GM21576 (cell line): ENCODE results near the gene PAWR.
A peak's percentile ranks its signal among the peaks of the same experiment; 100 is the strongest.

Experiments
- ATAC-seq: cut with Tn5 transposase; IDR thresholded peaks from one replicate; pipeline ENCODE4 v1.9.1; 2021; ENCODE audit warnings: mild to moderate bottlenecking, moderate library complexity; ENCODE audit not compliant: unreplicated experiment

The PAWR gene, protein sequence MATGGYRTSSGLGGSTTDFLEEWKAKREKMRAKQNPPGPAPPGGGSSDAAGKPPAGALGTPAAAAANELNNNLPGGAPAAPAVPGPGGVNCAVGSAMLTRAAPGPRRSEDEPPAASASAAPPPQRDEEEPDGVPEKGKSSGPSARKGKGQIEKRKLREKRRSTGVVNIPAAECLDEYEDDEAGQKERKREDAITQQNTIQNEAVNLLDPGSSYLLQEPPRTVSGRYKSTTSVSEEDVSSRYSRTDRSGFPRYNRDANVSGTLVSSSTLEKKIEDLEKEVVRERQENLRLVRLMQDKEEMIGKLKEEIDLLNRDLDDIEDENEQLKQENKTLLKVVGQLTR

DNA sequence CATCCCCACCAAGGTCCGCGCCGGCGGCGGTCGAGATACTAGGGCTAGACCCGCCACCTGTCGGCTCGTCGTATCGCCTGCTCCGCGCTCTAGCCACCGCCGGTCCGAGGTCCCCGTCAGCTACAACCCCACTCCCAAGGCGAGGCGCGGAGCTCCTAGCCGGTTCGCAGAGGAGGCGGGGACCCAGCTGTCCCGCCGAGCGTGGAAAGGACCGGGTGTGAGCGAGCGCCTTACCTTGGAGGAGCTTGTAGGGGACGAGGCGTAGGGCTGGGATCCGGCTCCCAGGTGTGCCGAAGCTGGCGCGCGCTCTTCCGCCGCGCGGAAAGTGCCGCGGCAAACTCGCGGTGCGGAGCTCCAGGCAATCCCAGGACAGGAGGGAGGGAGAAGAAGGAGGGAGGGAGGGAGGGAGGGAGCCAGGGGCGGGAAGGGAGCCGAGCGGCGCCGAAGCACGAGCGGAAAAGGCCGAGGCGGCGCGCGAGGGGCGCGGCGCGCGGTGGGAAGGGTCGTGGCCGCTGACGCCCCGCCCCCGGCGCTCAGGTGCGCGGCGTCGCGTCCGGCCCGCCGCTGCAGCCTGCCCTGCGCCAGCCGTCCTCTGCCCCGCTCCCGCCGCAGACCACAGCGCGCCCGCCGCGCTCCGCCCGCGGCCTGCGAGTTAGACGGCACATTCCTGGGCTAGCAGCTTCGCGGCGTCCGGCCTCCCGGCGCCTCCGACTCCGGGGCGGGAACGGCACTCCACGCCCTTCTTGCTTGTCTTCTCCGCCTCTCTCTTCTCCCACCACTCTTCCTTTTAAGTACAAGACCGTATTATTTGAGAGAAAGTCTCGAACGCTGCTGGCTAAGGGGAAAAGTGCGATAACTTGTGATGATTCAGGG lies at the start of gene PAWR:
TSS of gene PAWR (minus strand) at position 327 of the 873 bp plus-strand sequence. CDS start 720 bp downstream, outside the sequence.
- peak; percentile 62 for ATAC-seq

DNA sequence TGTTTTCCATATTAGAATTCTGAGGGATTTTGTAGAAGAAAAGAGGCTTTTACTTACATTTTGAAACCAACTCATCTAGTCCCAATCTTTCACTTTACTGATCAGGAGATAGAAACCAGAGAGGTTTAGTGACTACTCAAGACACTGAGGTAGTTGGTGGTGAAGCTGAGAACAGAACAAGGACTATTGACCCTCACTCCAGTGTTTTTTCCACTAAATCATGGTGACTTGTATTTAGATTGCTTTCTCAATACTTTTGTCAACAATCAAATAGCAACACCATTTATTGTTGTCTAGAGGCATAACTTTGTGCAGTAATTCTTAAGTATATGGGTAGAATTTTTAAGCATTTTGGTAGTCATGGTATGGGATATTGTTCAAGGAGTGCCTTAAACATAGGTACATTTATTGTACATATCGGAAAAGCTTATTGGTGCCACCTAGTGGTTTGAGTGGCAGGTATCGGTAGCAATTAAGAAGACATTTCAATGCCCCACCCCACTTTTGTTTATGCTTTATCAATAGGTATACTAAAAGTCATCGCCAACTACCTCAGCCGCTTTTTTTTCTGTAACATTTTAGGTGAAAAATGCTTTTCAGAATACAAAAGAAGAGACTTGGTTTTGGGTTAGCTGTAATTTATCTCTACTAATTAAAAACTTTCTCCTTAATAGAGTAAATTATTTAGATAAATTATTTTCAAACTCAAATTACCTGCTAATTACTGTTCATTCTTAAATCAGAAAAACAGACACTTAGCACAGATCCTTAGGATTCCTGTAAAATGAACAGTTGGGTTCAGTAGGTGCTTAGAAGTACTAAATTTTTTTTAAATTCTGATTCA lies 47.3 kb upstream of the PAWR start:
- peak; percentile 84 for ATAC-seq

DNA sequence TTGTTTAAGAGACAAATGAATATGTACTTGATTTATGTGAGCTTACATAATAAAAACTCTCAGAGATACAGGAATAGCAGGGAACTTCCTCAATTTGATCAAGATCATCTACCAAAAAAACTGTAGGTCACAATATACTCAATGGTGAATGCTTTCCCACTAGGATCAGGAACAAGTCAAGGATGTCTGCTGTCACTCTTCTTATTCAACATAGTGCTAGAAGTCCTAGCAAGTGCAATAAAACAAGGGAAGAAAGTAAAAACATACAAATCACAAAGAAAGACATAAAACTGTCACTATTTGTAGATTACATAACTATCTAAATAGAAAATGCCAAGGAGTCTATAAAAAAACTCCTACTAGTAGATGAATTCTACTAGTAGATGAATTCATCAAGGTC lies 41.9 kb upstream of the PAWR start:
- ATAC-seq: no peak

DNA sequence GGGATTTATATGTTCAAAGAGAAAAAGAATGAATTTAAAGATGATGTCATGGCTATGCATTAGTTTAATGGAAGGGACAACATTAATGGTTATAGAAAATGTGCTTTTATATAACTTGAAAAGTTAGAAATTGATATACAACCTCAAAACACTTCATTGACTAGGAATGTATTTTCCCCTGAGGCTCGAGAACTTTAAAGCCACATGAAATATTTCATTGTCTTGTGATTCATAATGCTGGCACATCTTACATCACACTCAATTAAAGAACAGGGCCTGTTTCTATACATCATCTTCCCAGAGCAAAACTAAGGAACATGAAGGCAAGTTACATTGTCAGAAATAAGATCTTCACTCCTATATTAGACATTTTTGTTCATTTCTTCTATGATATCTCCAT lies 35.2 kb upstream of the PAWR start:
- no peak for ATAC-seq

DNA sequence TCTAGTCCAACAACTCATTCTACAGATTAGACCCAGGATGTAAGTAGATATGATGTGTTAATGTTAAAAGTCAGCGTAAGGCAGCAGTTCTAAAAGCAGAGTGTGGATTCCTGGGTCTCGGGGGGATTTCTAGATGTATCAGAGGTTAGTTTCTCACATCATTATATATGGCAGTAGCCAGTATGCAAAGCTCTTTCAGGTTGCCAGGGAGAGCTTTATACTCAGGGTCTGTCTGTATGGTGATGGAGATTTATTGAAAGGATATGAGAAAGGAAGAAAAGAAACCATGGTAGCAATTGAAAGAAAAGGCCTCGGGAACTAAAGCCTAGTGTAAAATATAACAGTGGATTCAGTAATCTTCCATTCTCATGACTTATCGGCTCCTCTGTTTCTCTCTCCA lies 26.2 kb upstream of the PAWR start:
- ATAC-seq: no peak

DNA sequence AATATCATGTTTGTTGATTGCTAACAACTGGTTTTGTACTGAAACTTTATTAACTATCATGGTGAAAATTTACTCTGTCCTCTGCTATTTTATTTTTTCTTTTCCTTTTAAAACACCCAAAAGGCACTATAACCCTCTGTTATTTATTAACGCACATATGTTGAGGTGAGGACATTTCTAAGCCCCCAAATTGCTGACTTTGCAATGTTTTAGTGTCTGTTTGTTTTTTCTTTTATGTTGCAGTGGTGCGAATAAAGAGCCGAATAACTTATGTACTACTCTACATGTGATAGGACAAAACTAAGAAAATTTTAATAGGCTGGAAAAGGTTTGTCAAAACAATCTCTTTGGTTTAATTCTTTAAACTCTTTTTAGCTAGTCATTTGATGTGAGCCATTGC lies 24.5 kb upstream of the PAWR start:
- no peak for ATAC-seq

DNA sequence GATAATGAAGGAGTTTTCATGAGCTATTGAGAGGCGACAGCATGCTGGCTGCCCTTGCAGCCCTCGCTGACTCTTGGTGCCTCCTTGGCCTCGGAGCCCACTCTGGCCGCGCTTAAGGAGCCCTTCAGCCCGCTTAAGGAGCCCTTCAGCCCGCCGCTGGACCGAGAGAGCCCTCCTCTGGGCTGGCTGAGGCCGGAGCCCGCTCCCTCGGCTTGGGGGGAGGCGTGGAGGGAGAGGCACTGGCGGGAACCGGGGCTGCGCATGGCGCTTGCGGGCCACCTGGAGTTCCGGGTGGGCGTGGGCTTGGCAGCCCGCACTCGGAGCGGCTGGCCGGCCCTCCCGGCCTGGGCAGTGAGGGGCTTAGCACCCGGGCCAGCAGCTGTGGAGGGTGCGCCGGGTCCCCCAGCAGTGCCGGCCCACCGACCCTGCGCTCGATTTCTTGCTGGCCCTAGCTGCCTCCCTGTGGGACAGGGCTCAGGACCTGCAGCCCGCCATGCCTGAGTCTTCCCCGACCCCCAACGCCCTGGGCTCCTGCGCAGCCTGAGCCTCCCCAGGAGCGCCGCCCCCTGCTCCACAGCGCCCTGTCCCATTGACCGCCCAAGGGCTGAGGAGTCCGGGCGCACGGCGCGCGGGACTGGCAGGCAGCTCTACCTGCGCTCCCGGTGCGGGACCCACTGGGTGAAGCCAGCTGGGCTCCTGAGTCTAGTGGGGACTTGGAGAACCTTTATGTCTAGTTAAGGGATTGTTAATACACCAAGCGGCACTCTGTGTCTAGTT lies 20.1 kb upstream of the PAWR start:
- no peak for ATAC-seq

DNA sequence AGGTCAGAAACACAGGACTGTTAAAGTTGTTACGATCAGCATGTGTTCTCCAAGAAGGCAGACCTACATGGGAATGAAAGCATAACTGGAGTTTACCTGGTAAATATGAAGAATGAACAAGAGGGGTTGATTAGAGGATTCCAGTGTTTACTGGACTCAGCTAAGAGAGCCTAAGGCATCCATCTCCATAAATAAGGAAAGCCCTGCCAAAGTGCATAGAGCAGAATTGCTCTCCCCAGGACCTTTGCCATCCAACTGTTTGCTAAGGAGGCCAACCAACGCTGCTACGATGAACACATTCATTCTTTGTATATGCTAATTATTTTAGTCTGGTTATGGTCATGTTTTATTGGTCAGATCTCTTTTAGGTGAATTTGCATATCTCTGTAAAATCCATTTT lies 17.1 kb upstream of the PAWR start:
- ATAC-seq: no peak

DNA sequence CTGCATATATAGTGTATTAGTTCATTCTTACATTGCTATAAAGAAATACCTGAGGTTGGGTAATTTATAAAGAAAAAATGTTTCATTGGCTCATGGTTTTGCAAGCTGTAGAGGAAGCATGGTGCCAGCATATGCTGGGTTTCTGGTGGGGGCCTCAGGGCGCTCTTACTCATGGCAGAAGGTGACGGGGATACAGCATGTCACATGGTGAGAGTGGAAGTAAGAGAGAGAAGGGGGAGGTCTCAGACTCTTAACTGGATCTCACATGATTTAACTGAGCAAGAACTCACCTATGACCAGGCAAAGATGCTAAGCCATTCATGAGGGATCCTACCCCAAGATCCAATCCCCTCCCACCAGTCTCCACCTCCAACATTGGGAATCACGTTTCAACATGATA lies 15.9 kb upstream of the PAWR start:
- ATAC-seq: no peak

DNA sequence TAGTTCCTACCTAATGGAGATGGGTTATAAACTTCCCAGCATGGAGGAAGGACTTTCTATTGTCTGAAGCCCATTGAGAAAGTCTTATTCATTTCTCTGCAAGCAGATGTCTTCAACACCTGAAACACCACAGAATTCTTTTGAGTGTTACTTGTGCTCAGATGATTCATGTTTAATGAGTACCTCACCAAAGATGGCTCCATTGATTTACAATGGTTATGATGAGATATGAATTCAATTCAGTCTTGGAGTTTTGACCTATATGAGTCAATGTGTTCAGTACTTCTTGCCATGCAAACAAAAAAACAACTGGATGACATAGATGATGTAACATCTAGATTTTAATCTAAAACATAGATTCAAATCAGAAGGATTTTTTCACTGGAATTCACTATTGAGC lies 15.4 kb upstream of the PAWR start:
- no peak for ATAC-seq

DNA sequence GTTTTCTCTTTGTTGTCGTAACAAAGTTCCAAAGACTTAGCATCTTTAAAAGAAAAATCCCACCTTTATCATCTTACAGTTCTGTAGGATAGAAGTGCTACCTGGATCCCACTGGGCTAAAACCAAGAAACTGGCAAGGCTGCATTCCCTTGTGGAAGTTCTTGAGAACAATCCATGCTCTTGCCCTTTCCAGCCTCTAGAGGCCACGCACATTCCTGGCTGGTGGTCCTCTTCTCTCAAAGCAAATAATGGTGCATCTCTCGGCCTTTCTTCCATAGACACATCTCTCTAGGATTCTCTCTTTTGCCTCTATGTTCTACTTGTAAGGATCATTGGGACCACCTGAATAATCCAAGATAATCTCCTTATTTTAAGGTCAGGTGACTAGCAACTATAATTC lies 8.2 kb upstream of the PAWR start:
- ATAC-seq: no peak

DNA sequence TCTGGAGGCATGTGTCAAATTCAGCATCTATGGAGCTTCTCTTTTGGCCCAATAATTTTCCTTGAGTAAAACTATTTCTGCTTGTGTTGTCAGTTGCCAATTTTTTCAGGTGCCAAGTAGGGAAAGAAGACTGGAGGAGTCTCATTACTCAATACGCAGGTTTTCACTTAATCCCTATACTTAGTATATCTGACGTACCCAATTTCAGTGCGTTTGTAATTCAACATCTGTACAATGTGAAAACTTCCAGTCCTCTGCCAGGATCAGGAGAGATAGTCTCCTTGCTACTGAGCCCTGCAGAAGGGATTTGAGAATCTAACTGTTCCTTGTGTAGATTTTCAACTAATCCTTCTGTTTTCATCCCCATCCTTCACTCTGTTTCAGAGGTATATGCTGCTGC lies 5.7 kb upstream of the PAWR start:
- ATAC-seq: no peak

DNA sequence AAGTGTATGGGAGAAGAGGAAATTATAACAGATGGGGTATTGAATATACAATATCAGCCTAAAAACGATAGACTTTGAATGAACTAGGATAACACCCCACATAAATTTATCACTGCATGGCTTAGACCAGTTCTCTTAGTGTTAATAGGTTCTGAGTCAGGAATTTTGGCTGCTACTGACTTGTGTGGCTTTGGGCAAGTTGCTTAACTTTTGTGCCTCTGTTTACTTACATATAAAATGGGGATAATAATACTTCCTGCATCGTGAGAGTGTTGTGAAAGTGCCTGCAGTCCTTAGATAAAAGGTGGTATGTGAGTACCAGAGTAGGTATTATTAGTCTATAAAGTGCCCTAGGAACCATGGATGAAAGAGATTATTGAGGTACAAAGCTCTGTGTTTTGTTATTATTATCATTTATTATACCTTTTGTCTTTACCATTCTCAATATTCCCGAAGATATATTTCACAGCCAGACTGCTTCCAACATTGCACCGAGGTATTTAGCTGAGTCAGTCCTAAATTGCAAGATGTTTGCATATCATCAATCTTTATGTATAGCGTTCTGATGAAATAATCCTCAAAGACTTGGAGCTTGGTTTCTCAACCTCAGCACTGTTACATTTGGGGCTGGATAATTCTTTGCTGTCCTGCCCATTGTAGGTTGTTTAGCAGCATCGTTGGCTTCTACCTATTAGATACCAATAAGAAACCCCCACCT lies 2.3 kb upstream of the PAWR start:
- ATAC-seq: no peak

DNA sequence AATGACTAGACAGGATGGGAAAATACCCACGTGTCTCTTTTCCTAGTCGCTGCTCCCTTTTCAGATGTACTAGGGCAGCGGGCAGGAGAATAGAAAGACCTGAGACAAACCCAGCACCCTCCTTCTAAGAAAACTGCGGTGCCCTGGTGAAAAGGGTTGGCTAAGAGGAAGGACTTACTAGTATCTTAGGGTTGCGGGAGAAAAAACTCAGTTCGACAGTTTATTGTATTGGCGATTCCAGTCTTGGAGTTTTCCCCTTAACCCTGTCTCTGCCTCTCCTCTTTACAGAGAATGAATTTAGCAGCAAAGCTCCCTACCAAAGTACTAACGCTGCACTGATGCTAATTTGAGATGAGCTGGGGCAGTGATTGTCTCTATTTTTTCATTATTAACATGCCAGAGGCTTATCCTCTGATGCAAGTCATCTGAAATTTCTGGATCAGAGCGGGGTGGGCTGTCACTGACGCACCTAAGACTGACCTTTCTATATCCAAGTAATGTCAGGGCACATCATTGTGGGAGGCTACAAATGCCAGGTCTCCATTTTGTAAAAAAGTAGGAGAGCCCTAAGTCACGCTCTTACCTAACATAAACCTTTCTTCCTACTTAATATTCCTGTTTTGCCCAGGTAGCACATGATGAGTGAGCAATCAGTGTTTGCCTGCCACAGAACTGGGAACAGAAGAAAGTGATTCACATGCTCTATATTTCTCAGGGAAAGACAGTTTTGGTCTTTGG lies 916 bp upstream of the PAWR start:
- ATAC-seq: no peak

DNA sequence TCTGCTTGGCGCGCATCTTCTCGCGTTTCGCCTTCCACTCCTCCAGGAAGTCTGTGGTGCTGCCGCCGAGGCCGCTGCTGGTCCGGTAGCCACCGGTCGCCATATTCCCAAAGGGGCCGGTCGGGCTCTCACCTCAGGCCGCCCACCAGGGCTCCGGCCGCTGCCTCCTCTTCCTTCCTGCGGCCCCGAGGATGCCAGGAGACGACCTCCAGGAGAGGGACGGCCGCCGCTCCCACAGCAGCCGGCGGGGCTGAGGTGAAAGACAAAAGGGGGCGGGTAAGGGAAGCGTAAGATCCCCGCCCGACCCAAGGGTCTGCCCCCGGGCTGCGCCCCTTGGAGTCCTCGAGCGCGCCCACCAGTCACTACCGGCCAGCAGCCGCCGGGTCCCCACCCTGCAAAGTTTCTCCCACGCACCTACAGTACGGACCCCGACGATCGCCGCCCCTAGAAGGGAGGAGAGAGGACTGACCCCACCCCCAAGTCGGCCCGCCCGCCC lies 574 bp downstream of the PAWR start:
- peak; percentile 24 for ATAC-seq

DNA sequence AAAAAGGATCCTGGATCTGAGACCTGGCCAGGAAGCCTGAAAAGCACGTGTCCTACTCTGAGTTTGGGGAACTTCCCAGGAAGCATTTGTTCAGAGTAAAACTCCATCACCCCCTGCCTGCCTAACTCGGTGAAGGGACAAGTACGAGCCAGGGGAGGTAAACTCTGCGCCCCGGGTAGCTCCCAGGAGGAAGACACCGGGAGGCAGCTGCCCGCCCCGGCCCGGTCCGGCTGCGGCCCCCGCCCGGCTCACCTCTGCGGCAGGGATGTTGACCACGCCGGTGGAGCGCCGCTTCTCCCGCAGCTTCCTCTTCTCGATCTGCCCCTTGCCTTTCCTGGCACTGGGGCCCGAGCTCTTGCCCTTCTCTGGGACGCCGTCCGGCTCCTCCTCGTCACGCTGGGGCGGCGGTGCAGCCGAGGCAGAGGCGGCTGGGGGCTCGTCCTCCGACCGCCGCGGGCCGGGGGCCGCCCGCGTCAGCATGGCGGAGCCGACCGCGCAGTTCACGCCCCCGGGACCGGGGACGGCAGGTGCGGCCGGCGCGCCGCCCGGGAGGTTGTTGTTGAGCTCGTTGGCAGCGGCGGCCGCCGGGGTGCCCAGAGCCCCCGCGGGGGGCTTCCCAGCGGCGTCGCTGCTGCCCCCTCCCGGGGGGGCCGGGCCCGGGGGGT lies 1.2 kb downstream of the PAWR start:
- ATAC-seq: peak; percentile 18

DNA sequence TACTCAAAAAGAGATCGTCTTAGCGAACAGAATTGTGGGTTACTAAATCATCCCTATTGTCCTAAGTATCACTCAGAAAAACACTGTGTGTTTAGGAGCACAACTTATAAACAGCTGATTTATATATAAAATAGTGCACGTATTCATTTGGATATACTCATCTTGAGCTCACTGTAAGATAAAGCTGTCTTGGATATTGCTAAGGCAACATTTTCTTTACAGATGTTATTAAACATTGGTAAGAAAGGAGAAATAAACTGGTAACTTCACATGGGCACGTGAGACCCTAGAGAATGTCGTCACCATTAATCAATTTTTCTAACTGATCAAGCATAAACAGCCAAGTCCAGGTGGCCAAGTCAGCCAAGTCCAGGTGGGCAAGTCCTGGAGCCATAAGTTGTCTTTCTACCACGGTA lies 1.7 kb downstream of the PAWR start:
- ATAC-seq: no peak

DNA sequence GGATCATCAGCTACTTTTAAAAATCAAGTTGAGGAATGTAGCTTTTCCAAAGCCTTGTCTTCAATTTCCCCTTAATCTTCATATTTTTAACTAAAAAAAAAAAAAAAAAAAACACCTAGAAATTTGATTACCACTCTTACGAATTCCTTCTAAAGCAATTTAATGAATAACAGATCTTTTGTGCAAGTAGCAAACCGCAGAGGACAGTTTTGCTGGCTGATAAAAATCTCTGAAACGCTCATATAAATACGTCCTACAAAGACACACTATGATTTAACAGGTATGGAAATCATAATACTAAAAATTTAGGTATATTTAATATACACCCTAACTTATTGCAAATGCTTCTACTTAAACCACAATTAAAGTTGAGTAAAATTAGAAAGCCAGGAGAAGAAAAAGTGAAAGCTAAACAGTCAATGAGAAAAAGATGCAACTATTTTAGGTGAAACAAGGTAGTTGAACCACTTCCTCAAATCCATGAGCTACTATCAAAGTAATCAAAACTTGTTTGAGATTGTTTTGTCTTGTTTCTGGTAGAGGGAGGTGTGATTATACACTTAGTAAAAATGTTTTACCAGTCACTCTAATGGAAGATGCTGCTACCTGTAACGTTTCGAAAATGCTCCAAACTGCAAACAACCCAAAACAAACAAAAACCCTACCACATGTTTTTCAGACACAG lies 2.2 kb downstream of the PAWR start:
- ATAC-seq: no peak
